ENCODE results near the gene MAGIX.
A peak's percentile ranks its signal among the peaks of the same experiment; 100 is the strongest.
"Not testable (repeated sequence)": the region's sequence is repeated elsewhere in the genome, so short reads cannot be mapped to it uniquely, and the experiment has no call there.

The MAGIX gene
- total RNA-seq = 1.2 to 4.0 (median 1.9) reads per million in 3 donors

- Histone ChIP-seq H3K4me1 (ENCODE audit: control insufficient read depth, insufficient read depth, low read length, poor library complexity, severe bottlenecking) (peaks cover 8% of the 10 kb centered on the region), H3K9me3 (ENCODE audit: control insufficient read depth, low read length) (no peaks in the 10 kb centered on the region), H3K27ac (ENCODE audit: insufficient read depth, low read length, poor library complexity, severe bottlenecking) (peak within 1 kb of the TSS; percentile 71), H3K4me3 (ENCODE audit: insufficient read depth, low read depth, low read length, poor library complexity, severe bottlenecking) (peak within 1 kb of the TSS; percentile 46), H3K36me3 (ENCODE audit: control insufficient read depth, insufficient read depth, low read length) (no peaks in the 10 kb centered on the region), H3K27me3 (replicated peaks; ENCODE audit: control insufficient read depth, insufficient read depth, low read length, poor library complexity, severe bottlenecking) (no peaks in the 10 kb centered on the region)
- DNase-seq = no peak
Observed at GRCh38 chrX:49162620-49163019, at the start of gene MAGIX. MAGIX (plus strand) TSS chrX:49162758; CDS start chrX:49162890, 132 bp downstream.

- Histone ChIP-seq H3K9me3 (ENCODE audit: control insufficient read depth, low read length) (no peaks in the 10 kb centered on the region), H3K4me3 (ENCODE audit: insufficient read depth, low read depth, low read length, poor library complexity, severe bottlenecking) (no peak overlapping the region), H3K27me3 (replicated peaks; ENCODE audit: control insufficient read depth, insufficient read depth, low read length, poor library complexity, severe bottlenecking) (no peaks in the 10 kb centered on the region), H3K27ac (ENCODE audit: insufficient read depth, low read length, poor library complexity, severe bottlenecking) (no peak overlapping the region), H3K4me1 (ENCODE audit: control insufficient read depth, insufficient read depth, low read length, poor library complexity, severe bottlenecking) (peaks cover 4% of the 10 kb centered on the region), H3K36me3 (ENCODE audit: control insufficient read depth, insufficient read depth, low read length) (peaks cover 16% of the 10 kb centered on the region)
- DNase-seq = no peak
Observed at GRCh38 chrX:49116076-49116475, 46.5 kb upstream of the MAGIX start.

GRCh38 chrX:49116716-49117115 lies 45.8 kb upstream of the MAGIX start:
- H3K9me3 ChIP-seq (ENCODE audit: control insufficient read depth, low read length) = no peaks in the 10 kb centered on the region
- peaks cover 4% of the 10 kb centered on the region for H3K4me1 ChIP-seq (ENCODE audit: control insufficient read depth, insufficient read depth, low read length, poor library complexity, severe bottlenecking)
- no peak overlapping the region for H3K4me3 ChIP-seq (ENCODE audit: insufficient read depth, low read depth, low read length, poor library complexity, severe bottlenecking)
- no peaks in the 10 kb centered on the region for H3K27me3 ChIP-seq (replicated peaks; ENCODE audit: control insufficient read depth, insufficient read depth, low read length, poor library complexity, severe bottlenecking)
- DNase-seq = no peak
- no peak overlapping the region for H3K27ac ChIP-seq (ENCODE audit: insufficient read depth, low read length, poor library complexity, severe bottlenecking)
- peaks cover 16% of the 10 kb centered on the region for H3K36me3 ChIP-seq (ENCODE audit: control insufficient read depth, insufficient read depth, low read length)

GRCh38 chrX:49117581-49117980 lies 45.0 kb upstream of the MAGIX start:
- Histone ChIP-seq H3K4me3 (ENCODE audit: insufficient read depth, low read depth, low read length, poor library complexity, severe bottlenecking) (peak overlapping the region; percentile 29), H3K27ac (ENCODE audit: insufficient read depth, low read length, poor library complexity, severe bottlenecking) (peak overlapping the region; percentile 7), H3K36me3 (ENCODE audit: control insufficient read depth, insufficient read depth, low read length) (peaks cover 9% of the 10 kb centered on the region), H3K4me1 (ENCODE audit: control insufficient read depth, insufficient read depth, low read length, poor library complexity, severe bottlenecking) (peaks cover 8% of the 10 kb centered on the region), H3K9me3 (ENCODE audit: control insufficient read depth, low read length) (no peaks in the 10 kb centered on the region), H3K27me3 (replicated peaks; ENCODE audit: control insufficient read depth, insufficient read depth, low read length, poor library complexity, severe bottlenecking) (no peaks in the 10 kb centered on the region)
- no peak for DNase-seq

- Histone ChIP-seq H3K27ac (ENCODE audit: insufficient read depth, low read length, poor library complexity, severe bottlenecking) (no peak overlapping the region), H3K4me1 (ENCODE audit: control insufficient read depth, insufficient read depth, low read length, poor library complexity, severe bottlenecking) (peaks cover 13% of the 10 kb centered on the region), H3K4me3 (ENCODE audit: insufficient read depth, low read depth, low read length, poor library complexity, severe bottlenecking) (no peak overlapping the region), H3K27me3 (replicated peaks; ENCODE audit: control insufficient read depth, insufficient read depth, low read length, poor library complexity, severe bottlenecking) (no peaks in the 10 kb centered on the region), H3K9me3 (ENCODE audit: control insufficient read depth, low read length) (no peaks in the 10 kb centered on the region), H3K36me3 (ENCODE audit: control insufficient read depth, insufficient read depth, low read length) (no peaks in the 10 kb centered on the region)
- DNase-seq = no peak
Observed at GRCh38 chrX:49120091-49120490, 42.5 kb upstream of the MAGIX start.

- H3K36me3 ChIP-seq (ENCODE audit: control insufficient read depth, insufficient read depth, low read length) = no peaks in the 10 kb centered on the region
- peak overlapping the region; percentile 88 for H3K27ac ChIP-seq (ENCODE audit: insufficient read depth, low read length, poor library complexity, severe bottlenecking)
- no peaks in the 10 kb centered on the region for H3K9me3 ChIP-seq (ENCODE audit: control insufficient read depth, low read length)
- no peak for DNase-seq
- H3K27me3 ChIP-seq (replicated peaks; ENCODE audit: control insufficient read depth, insufficient read depth, low read length, poor library complexity, severe bottlenecking) = no peaks in the 10 kb centered on the region
- H3K4me3 ChIP-seq (ENCODE audit: insufficient read depth, low read depth, low read length, poor library complexity, severe bottlenecking) = peak overlapping the region; percentile 74
- peaks cover 10% of the 10 kb centered on the region for H3K4me1 ChIP-seq (ENCODE audit: control insufficient read depth, insufficient read depth, low read length, poor library complexity, severe bottlenecking)
Observed at GRCh38 chrX:49122499-49122898, 40.1 kb upstream of the MAGIX start.

- not testable (repeated sequence) for DNase-seq; H3K27me3 ChIP-seq (replicated peaks; ENCODE audit: control insufficient read depth, insufficient read depth, low read length, poor library complexity, severe bottlenecking); H3K4me1 ChIP-seq (ENCODE audit: control insufficient read depth, insufficient read depth, low read length, poor library complexity, severe bottlenecking); H3K27ac ChIP-seq (ENCODE audit: insufficient read depth, low read length, poor library complexity, severe bottlenecking); H3K36me3 ChIP-seq (ENCODE audit: control insufficient read depth, insufficient read depth, low read length); H3K4me3 ChIP-seq (ENCODE audit: insufficient read depth, low read depth, low read length, poor library complexity, severe bottlenecking); H3K9me3 ChIP-seq (ENCODE audit: control insufficient read depth, low read length)
Observed at GRCh38 chrX:49127742-49128258, 34.8 kb upstream of the MAGIX start.

GRCh38 chrX:49129427-49129826 lies 33.1 kb upstream of the MAGIX start:
- H3K27ac ChIP-seq (ENCODE audit: insufficient read depth, low read length, poor library complexity, severe bottlenecking) = no peak overlapping the region
- H3K4me3 ChIP-seq (ENCODE audit: insufficient read depth, low read depth, low read length, poor library complexity, severe bottlenecking) = no peak overlapping the region
- H3K4me1 ChIP-seq (ENCODE audit: control insufficient read depth, insufficient read depth, low read length, poor library complexity, severe bottlenecking) = no peaks in the 10 kb centered on the region
- H3K27me3 ChIP-seq (replicated peaks; ENCODE audit: control insufficient read depth, insufficient read depth, low read length, poor library complexity, severe bottlenecking) = no peaks in the 10 kb centered on the region
- no peaks in the 10 kb centered on the region for H3K9me3 ChIP-seq (ENCODE audit: control insufficient read depth, low read length)
- DNase-seq = no peak
- no peaks in the 10 kb centered on the region for H3K36me3 ChIP-seq (ENCODE audit: control insufficient read depth, insufficient read depth, low read length)

- not testable (repeated sequence) for H3K27ac ChIP-seq (ENCODE audit: insufficient read depth, low read length, poor library complexity, severe bottlenecking); H3K4me1 ChIP-seq (ENCODE audit: control insufficient read depth, insufficient read depth, low read length, poor library complexity, severe bottlenecking); H3K4me3 ChIP-seq (ENCODE audit: insufficient read depth, low read depth, low read length, poor library complexity, severe bottlenecking); H3K27me3 ChIP-seq (replicated peaks; ENCODE audit: control insufficient read depth, insufficient read depth, low read length, poor library complexity, severe bottlenecking); DNase-seq; H3K9me3 ChIP-seq (ENCODE audit: control insufficient read depth, low read length); H3K36me3 ChIP-seq (ENCODE audit: control insufficient read depth, insufficient read depth, low read length)
Observed at GRCh38 chrX:49132275-49132674, 30.3 kb upstream of the MAGIX start.

- Histone ChIP-seq H3K4me3 (ENCODE audit: insufficient read depth, low read depth, low read length, poor library complexity, severe bottlenecking) (no peak overlapping the region), H3K27me3 (replicated peaks; ENCODE audit: control insufficient read depth, insufficient read depth, low read length, poor library complexity, severe bottlenecking) (no peaks in the 10 kb centered on the region), H3K27ac (ENCODE audit: insufficient read depth, low read length, poor library complexity, severe bottlenecking) (no peak overlapping the region), H3K9me3 (ENCODE audit: control insufficient read depth, low read length) (no peaks in the 10 kb centered on the region), H3K4me1 (ENCODE audit: control insufficient read depth, insufficient read depth, low read length, poor library complexity, severe bottlenecking) (no peaks in the 10 kb centered on the region), H3K36me3 (ENCODE audit: control insufficient read depth, insufficient read depth, low read length) (no peaks in the 10 kb centered on the region)
- DNase-seq = no peak
Observed at GRCh38 chrX:49133759-49134158, 28.8 kb upstream of the MAGIX start.
